Fibroblast of lung (primary cell): Measurements from ENCODE around the gene TSR3. TPM values are rescaled to one million over a fixed set of nuclear protein-coding genes. Genes with fewer than 3 reads are reported as not detected.
A peak's percentile ranks its signal among the peaks of the same experiment; 100 is the strongest.

Experiments
- DNase-seq, 2 donors: peaks; one replicate each; pipeline versions ENCODE4 v3.0.0 to v3.0.0-alpha.2; 2010; ENCODE audit warnings: low read depth in 2 of 2
- H2AFZ ChIP-seq: 2 replicates; pipeline ENCODE4 v1.5.1; 2012; ENCODE audit warnings: low read length, control low read depth, inconsistent platforms
- H3K27ac ChIP-seq: 2 replicates; pipeline ENCODE4 v1.5.1; 2011; ENCODE audit warnings: low read length, control low read depth; ENCODE audit not compliant: insufficient read depth
- H3K27me3 ChIP-seq: 2 replicates; pipeline ENCODE4 v1.5.1; 2011; ENCODE audit warnings: mild to moderate bottlenecking, low read length; ENCODE audit not compliant: control insufficient read depth, insufficient read depth
- H3K36me3 ChIP-seq: 2 replicates; pipeline ENCODE4 v1.5.1; 2011; ENCODE audit warnings: low read length; ENCODE audit not compliant: control insufficient read depth, insufficient read depth
- H3K4me1 ChIP-seq: 2 replicates; pipeline ENCODE4 v1.5.1; 2011; ENCODE audit warnings: low read length; ENCODE audit not compliant: control insufficient read depth, insufficient read depth; ENCODE audit errors: extremely low read depth
- H3K4me2 ChIP-seq: 2 replicates; pipeline ENCODE4 v1.5.1; 2011; ENCODE audit warnings: low read length, control low read depth; ENCODE audit not compliant: insufficient read depth; ENCODE audit errors: extremely low read depth
- H3K4me3 ChIP-seq, 4 experiments: fragments of 200-600 bp in 1 of 4; sonication (generic) in 1 of 4; replicated peaks in 1 of 4; 2 replicates each; pipeline ENCODE4 v1.5.1; 2011 to 2016; ENCODE audit warnings: low read length in 4 of 4, low read depth in 3 of 4, mild to moderate bottlenecking in 3 of 4, control low read depth in 2 of 4, inconsistent platforms in 1 of 4, mixed read lengths in 1 of 4; ENCODE audit not compliant: insufficient read depth in 1 of 4; ENCODE audit errors: control extremely low read depth in 1 of 4
- H3K79me2 ChIP-seq: 2 replicates; pipeline ENCODE4 v1.5.1; 2012; ENCODE audit warnings: mild to moderate bottlenecking, low read length, inconsistent platforms; ENCODE audit not compliant: control insufficient read depth, insufficient read depth
- H3K9ac ChIP-seq: 2 replicates; pipeline ENCODE4 v1.5.1; 2011; ENCODE audit warnings: mild to moderate bottlenecking, low read length, control low read depth; ENCODE audit not compliant: insufficient read depth
- H3K9me3 ChIP-seq: 2 replicates; pipeline ENCODE4 v1.5.1; 2012; ENCODE audit warnings: low read depth, low read length; ENCODE audit not compliant: control insufficient read depth, insufficient read depth
- H4K20me1 ChIP-seq: 2 replicates; pipeline ENCODE4 v1.5.1; 2011; ENCODE audit warnings: low read length; ENCODE audit not compliant: control insufficient read depth, insufficient read depth; ENCODE audit errors: extremely low read depth
- EZH2 ChIP-seq: IDR thresholded peaks from 2 replicates; pipeline ENCODE4 v1.5.1; 2012; ENCODE audit warnings: low read length, control low read depth, mild to moderate bottlenecking; ENCODE audit errors: missing control alignments
- polyA plus RNA-seq, 2 donors: library from polyadenylated mRNA; depleted of rRNA in 1 of 2; stranded (reverse) in 1 of 2; unstranded in 1 of 2; fragments of >200 nt; gene quantifications; 2 replicates each; pipeline ENCODE4 v1.2.1, GENCODE V29; 2011 to 2012; ENCODE audit warnings: missing spikeins in 1 of 2
- total RNA-seq: library from RNA; depleted of rRNA; stranded (reverse); fragments of >200 nt; gene quantifications from 2 replicates; pipeline ENCODE4 v1.2.1, GENCODE V29; 2014
- TF ChIP-seq, protein P1 (sequence below), 2 donors: IDR thresholded peaks in 1 of 2; conservative IDR thresholded peaks in 1 of 2; 1 replicate in 1 of 2; 2 replicates in 1 of 2; pipeline ENCODE4 v1.5.1; 2011 to 2012; ENCODE audit warnings: low read length in 2 of 2, control low read depth in 1 of 2, inconsistent platforms in 1 of 2, low read depth in 1 of 2, mild to moderate bottlenecking in 1 of 2

The TSR3 gene
- total and polyA plus RNA-seq, 2 donors (not counting 1 experiment from before 2014, with no cell fraction given), result 36.2 to 77.6 TPM

DNA sequence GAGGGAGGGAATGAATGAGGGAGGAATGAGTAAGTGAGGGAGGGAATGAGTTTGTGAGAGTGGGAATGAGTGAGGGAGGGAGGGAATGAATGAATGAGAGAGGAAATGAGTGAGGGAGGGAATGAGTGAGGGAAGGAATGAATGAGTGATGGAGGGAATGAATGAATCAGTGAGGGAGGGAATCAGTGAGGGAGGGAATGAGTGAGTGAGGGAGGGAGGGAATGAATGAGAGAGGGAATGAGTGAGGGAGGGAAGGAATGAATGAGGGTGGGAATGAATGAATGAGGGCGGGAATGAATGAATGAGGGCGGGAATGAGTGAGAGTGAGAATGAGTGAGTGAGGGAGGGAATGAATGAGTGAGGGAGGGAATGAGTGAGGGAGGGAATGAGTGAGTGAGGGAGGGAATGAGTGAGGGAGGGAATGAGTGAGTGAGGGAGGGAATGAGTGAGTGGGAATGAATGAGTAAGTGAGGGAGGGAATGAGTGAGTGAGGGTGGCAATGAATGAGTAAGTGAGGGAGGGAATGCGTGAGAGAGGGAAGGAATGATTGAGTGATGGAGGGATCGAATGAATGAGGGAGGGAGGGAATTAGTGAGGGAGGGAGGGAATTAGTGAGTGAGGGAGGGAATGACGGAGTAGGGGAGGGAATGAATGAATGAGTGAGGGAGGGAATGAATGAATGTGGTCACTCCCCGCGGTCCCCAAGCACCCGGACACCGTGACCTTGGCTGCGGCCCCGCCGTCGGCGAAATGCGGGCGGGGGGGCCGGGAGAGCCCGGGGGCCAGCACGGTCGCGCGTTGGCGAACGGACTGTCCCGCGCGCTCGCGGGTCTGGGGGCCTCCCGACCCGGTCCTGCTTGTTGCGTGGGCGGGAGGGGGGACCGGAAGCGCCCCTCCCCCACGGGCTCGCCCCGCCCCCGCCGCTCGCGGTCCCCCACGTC is 43.4 kb downstream of the TSR3 start:
- peak; percentile 33 to 56 for DNase-seq
- H3K4me2 ChIP-seq, result no peak overlapping the region
- peak overlapping the region in 3 of 4 experiments; percentile 1 to 65 (median 49) for H3K4me3 ChIP-seq
- peaks cover 10% of the 10 kb centered on the region for H3K4me1 ChIP-seq
- H3K27ac ChIP-seq, result peak overlapping the region; percentile 100
- H2AFZ ChIP-seq, result no peak overlapping the region
- TF ChIP-seq EZH2, result no peak
- TF ChIP-seq, protein P1, sequence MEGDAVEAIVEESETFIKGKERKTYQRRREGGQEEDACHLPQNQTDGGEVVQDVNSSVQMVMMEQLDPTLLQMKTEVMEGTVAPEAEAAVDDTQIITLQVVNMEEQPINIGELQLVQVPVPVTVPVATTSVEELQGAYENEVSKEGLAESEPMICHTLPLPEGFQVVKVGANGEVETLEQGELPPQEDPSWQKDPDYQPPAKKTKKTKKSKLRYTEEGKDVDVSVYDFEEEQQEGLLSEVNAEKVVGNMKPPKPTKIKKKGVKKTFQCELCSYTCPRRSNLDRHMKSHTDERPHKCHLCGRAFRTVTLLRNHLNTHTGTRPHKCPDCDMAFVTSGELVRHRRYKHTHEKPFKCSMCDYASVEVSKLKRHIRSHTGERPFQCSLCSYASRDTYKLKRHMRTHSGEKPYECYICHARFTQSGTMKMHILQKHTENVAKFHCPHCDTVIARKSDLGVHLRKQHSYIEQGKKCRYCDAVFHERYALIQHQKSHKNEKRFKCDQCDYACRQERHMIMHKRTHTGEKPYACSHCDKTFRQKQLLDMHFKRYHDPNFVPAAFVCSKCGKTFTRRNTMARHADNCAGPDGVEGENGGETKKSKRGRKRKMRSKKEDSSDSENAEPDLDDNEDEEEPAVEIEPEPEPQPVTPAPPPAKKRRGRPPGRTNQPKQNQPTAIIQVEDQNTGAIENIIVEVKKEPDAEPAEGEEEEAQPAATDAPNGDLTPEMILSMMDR (conservative IDR thresholded peaks at IDR 0.05 in 1 of 2, IDR thresholded peaks at IDR 0.05 in 1 of 2; ENCODE audit: low read depth in 1 of 2, low read length in 2 of 2), result no peak
- H3K36me3 ChIP-seq, result peaks cover 6% of the 10 kb centered on the region
- no peaks in the 10 kb centered on the region for H3K9me3 ChIP-seq
- H4K20me1 ChIP-seq, result peaks cover 3% of the 10 kb centered on the region
- H3K79me2 ChIP-seq, result peaks cover 35% of the 10 kb centered on the region
- no peaks in the 10 kb centered on the region for H3K27me3 ChIP-seq
- H3K9ac ChIP-seq, result peak overlapping the region; percentile 13

DNA sequence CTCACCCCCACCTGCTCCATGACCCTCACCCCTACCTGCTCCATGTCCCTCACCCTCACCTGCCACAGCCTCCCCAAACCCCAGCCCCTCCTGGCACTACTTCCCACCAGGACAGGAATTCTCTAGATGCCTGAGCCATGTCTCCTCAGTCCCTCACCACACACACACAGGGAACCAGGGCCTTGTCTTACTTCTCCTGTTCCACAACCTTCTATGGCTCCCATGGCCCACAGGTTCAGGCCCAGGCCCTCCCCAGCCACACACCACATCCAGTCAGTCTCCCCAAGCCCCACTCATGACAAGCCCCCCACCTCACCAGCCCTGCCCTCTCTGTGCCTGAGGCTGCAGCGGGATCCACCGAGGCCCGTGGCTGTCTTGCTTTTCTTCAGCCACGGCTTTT is 45.3 kb downstream of the TSR3 start:
- Histone ChIP-seq H3K4me3 (no peak overlapping the region), H3K27me3 (no peaks in the 10 kb centered on the region), H3K4me1 (peaks cover under 1% of the 10 kb centered on the region), H3K36me3 (no peaks in the 10 kb centered on the region), H3K27ac (no peak overlapping the region), H3K79me2 (peaks cover 15% of the 10 kb centered on the region), H3K4me2 (no peak overlapping the region), H3K9ac (no peak overlapping the region), H3K9me3 (no peaks in the 10 kb centered on the region), H2AFZ (no peak overlapping the region), H4K20me1 (no peaks in the 10 kb centered on the region)
- TF ChIP-seq, protein P1 (conservative IDR thresholded peaks at IDR 0.05 in 1 of 2, IDR thresholded peaks at IDR 0.05 in 1 of 2; ENCODE audit: low read depth in 1 of 2, low read length in 2 of 2), result no peak
- no peak for TF ChIP-seq EZH2
- DNase-seq, result no peak

DNA sequence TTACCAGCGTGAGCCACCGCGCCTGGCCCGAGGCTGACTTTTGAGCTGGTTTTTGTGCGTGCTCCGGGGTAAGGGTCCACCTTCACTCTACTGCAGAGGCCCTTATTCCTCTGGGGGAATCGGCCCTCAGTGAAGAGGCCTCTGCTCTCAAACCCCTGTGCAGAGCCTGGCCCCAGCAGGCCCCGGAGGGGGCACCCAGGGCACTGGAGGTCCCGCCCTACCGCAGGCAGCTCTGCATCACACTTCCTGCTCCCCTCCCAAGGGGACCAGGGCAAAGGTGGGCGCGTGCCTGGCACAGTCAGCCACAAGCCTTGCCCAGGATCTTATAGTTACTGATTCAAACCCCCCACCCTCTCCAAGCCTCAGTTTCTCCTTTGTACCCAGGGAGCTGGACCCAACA is 45.9 kb downstream of the TSR3 start:
- Histone ChIP-seq H3K4me1 (no peaks in the 10 kb centered on the region), H3K9ac (no peak overlapping the region), H3K9me3 (no peaks in the 10 kb centered on the region), H3K27me3 (no peaks in the 10 kb centered on the region), H3K27ac (no peak overlapping the region), H4K20me1 (no peaks in the 10 kb centered on the region), H3K36me3 (no peaks in the 10 kb centered on the region), H3K79me2 (peaks cover 10% of the 10 kb centered on the region), H2AFZ (no peak overlapping the region), H3K4me3 (no peak overlapping the region), H3K4me2 (no peak overlapping the region)
- TF ChIP-seq EZH2, result no peak
- TF ChIP-seq, protein P1 (conservative IDR thresholded peaks at IDR 0.05 in 1 of 2, IDR thresholded peaks at IDR 0.05 in 1 of 2; ENCODE audit: low read depth in 1 of 2, low read length in 2 of 2), result no peak
- no peak for DNase-seq
